ENCODE data around the gene ADGRV1.

DNA sequence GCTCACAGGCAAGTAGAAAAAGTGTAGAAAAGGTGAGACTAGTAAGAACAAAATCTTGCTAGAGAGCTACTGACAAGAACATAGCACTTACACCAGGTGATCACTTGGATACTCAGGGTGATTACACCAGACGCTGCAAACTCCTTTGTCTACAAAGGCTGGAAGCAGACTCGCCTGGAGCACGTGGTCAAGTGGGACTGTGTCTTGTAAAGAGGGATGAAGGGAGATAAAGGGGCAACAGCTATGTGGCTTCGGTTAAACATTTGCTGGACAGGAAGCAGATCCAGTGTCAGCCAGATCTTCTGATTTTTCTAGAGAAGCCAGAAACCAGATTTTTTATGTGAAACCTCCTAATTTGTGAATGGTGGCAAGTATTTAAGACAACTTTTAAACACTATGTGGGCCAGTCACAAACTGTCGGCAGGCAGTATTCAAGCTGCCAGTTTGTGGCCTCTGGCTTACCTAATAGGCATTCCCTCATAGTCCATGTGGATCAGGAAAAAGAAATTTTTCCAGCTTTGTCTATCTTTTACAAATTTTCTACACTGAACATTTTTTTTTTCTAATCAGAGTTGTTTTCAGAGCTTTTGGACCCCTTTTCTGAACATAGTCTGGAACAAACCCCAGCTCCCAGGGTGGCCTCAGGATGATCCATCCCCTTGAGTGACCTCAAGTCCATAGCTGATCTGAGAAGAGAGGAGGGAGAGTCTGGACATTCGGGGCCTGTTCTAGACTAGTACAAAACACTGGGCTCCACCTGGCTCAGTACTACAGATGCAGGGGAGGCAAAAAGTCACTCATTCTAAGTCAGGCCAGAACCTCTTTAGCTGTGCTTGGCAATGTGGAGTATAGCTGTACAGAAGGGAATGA, 561.6 kb downstream of the ADGRV1 start:
- TF ChIP-seq TARDBP (IDR thresholded peaks at IDR 0.05) (no peak), SP1 (IDR thresholded peaks at IDR 0.05) (no peak), PKNOX1 (IDR thresholded peaks at IDR 0.05) (no peak), ELF4 (IDR thresholded peaks at IDR 0.05) (no peak), FOXM1 (IDR thresholded peaks at IDR 0.05; ENCODE audit: borderline replicate concordance) (no peak)
